ENCODE results near the gene ECHS1. TPM values are rescaled to one million over a fixed set of nuclear protein-coding genes. Genes with fewer than 3 reads are reported as not detected.

Gene ECHS1
- polyA plus RNA-seq, 1 of the 3 experiments (the other 2 are of a cell fraction) = 97.8 TPM

DNA sequence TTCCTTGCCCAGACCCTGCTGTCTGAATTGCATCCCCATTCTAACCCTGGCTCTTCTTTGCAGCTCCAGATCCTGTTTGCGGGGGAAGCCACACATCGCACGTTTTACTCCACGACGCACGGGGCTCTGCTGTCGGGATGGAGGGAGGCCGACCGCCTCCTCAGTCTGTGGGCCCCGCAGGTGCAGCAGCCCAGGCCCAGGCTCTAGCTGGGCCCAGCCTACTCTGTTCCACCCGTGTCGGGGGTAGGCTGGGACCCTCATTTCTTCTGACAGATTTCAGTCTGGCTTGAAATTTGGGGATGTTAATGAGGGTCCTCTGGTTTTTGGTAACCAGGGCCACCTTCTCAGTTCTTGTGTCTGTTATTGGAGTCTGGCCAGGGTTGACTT is 18.1 kb upstream of the ECHS1 start:
- no peak overlapping the region for H3K9ac ChIP-seq
- no peak overlapping the region for H3K27ac ChIP-seq (ENCODE audit: low read depth in 2 of 2, low read length in 1 of 2)
- H3K4me2 ChIP-seq = no peak overlapping the region
- no peaks in the 10 kb centered on the region for H3K9me2 ChIP-seq
- no peaks in the 10 kb centered on the region for H3K27me3 ChIP-seq (ENCODE audit: insufficient read depth)
- no peaks in the 10 kb centered on the region for H3K9me3 ChIP-seq
- WGBS (ENCODE audit: low lambda C conversion rate) = 98% methylated on average over 12 of the region's 12 CpGs
- H3K36me3 ChIP-seq (replicated peaks in 1 of 2; ENCODE audit: control insufficient read depth in 1 of 2, insufficient read depth in 2 of 2, low read length in 1 of 2) = peaks cover 3 to 5% of the 10 kb centered on the region in 2 experiments
- CTCF ChIA-PET = interaction anchor here (0.7 to 2.7 kb wide), 2 partner anchors 62 kb away, joined by 4 to 12 read pairs; no protein-coding TSS in a partner anchor
- H3K79me2 ChIP-seq (ENCODE audit: insufficient read depth) = peaks cover 21% of the 10 kb centered on the region
- peaks cover 9 to 10% of the 10 kb centered on the region in 2 experiments; a peak in 2 of 4 replicates for H3K4me1 ChIP-seq (ENCODE audit: control insufficient read depth in 1 of 2, insufficient read depth in 2 of 2, low read depth in 1 of 2, low read length in 1 of 2)
- no peak overlapping the region for H3K4me3 ChIP-seq (ENCODE audit: low read depth in 2 of 2, low read length in 1 of 2)
- TF ChIP-seq, protein P1, sequence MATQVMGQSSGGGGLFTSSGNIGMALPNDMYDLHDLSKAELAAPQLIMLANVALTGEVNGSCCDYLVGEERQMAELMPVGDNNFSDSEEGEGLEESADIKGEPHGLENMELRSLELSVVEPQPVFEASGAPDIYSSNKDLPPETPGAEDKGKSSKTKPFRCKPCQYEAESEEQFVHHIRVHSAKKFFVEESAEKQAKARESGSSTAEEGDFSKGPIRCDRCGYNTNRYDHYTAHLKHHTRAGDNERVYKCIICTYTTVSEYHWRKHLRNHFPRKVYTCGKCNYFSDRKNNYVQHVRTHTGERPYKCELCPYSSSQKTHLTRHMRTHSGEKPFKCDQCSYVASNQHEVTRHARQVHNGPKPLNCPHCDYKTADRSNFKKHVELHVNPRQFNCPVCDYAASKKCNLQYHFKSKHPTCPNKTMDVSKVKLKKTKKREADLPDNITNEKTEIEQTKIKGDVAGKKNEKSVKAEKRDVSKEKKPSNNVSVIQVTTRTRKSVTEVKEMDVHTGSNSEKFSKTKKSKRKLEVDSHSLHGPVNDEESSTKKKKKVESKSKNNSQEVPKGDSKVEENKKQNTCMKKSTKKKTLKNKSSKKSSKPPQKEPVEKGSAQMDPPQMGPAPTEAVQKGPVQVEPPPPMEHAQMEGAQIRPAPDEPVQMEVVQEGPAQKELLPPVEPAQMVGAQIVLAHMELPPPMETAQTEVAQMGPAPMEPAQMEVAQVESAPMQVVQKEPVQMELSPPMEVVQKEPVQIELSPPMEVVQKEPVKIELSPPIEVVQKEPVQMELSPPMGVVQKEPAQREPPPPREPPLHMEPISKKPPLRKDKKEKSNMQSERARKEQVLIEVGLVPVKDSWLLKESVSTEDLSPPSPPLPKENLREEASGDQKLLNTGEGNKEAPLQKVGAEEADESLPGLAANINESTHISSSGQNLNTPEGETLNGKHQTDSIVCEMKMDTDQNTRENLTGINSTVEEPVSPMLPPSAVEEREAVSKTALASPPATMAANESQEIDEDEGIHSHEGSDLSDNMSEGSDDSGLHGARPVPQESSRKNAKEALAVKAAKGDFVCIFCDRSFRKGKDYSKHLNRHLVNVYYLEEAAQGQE (IDR thresholded peaks at IDR 0.05; ENCODE audit: low read depth, low read length) = no peak
- TF ChIP-seq EP300 (IDR thresholded peaks at IDR 0.05; ENCODE audit: borderline replicate concordance in 1 of 2, low read depth in 1 of 2, low read length in 1 of 2) (no peak), RCOR1 (IDR thresholded peaks at IDR 0.05; ENCODE audit: low read length) (no peak), FOSL2 (IDR thresholded peaks at IDR 0.05; ENCODE audit: borderline replicate concordance, low read depth) (no peak), YY1 (IDR thresholded peaks at IDR 0.05; ENCODE audit: low read depth) (no peak), SMC3 (IDR thresholded peaks at IDR 0.05; ENCODE audit: low read depth, low read length) (no peak), RXRA (IDR thresholded peaks at IDR 0.05; ENCODE audit: borderline replicate concordance, low read depth) (no peak), FOXJ3 (CRISPR knock-in tag; IDR thresholded peaks at IDR 0.05) (no peak), SIN3A (IDR thresholded peaks at IDR 0.05; ENCODE audit: borderline replicate concordance, low read depth, low read length) (no peak), TCF12 (IDR thresholded peaks at IDR 0.05) (no peak), NFIC (IDR thresholded peaks at IDR 0.05; ENCODE audit: borderline replicate concordance) (no peak), ELF1 (IDR thresholded peaks at IDR 0.05) (no peak), EZH2phosphoT487 (IDR thresholded peaks at IDR 0.05; ENCODE audit: borderline replicate concordance, low read depth) (no peak)
- TF ChIP-seq, protein P2, sequence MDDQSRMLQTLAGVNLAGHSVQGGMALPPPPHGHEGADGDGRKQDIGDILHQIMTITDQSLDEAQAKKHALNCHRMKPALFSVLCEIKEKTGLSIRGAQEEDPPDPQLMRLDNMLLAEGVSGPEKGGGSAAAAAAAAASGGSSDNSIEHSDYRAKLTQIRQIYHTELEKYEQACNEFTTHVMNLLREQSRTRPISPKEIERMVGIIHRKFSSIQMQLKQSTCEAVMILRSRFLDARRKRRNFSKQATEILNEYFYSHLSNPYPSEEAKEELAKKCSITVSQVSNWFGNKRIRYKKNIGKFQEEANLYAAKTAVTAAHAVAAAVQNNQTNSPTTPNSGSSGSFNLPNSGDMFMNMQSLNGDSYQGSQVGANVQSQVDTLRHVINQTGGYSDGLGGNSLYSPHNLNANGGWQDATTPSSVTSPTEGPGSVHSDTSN (IDR thresholded peaks at IDR 0.05) = no peak
- TF ChIP-seq, protein P3, sequence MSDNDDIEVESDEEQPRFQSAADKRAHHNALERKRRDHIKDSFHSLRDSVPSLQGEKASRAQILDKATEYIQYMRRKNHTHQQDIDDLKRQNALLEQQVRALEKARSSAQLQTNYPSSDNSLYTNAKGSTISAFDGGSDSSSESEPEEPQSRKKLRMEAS (IDR thresholded peaks at IDR 0.05; ENCODE audit: low read depth) = no peak
- TF ChIP-seq, protein P4, sequence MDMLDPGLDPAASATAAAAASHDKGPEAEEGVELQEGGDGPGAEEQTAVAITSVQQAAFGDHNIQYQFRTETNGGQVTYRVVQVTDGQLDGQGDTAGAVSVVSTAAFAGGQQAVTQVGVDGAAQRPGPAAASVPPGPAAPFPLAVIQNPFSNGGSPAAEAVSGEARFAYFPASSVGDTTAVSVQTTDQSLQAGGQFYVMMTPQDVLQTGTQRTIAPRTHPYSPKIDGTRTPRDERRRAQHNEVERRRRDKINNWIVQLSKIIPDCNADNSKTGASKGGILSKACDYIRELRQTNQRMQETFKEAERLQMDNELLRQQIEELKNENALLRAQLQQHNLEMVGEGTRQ (IDR thresholded peaks at IDR 0.05; ENCODE audit: borderline replicate concordance, low read depth, low read length) = no peak
- TF ChIP-seq, protein P5, sequence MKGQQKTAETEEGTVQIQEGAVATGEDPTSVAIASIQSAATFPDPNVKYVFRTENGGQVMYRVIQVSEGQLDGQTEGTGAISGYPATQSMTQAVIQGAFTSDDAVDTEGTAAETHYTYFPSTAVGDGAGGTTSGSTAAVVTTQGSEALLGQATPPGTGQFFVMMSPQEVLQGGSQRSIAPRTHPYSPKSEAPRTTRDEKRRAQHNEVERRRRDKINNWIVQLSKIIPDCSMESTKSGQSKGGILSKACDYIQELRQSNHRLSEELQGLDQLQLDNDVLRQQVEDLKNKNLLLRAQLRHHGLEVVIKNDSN (IDR thresholded peaks at IDR 0.05; ENCODE audit: borderline replicate concordance, low read depth) = no peak
- TF ChIP-seq, protein P6, sequence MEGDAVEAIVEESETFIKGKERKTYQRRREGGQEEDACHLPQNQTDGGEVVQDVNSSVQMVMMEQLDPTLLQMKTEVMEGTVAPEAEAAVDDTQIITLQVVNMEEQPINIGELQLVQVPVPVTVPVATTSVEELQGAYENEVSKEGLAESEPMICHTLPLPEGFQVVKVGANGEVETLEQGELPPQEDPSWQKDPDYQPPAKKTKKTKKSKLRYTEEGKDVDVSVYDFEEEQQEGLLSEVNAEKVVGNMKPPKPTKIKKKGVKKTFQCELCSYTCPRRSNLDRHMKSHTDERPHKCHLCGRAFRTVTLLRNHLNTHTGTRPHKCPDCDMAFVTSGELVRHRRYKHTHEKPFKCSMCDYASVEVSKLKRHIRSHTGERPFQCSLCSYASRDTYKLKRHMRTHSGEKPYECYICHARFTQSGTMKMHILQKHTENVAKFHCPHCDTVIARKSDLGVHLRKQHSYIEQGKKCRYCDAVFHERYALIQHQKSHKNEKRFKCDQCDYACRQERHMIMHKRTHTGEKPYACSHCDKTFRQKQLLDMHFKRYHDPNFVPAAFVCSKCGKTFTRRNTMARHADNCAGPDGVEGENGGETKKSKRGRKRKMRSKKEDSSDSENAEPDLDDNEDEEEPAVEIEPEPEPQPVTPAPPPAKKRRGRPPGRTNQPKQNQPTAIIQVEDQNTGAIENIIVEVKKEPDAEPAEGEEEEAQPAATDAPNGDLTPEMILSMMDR (IDR thresholded peaks at IDR 0.05) = no peak
- TF ChIP-seq, protein P7, sequence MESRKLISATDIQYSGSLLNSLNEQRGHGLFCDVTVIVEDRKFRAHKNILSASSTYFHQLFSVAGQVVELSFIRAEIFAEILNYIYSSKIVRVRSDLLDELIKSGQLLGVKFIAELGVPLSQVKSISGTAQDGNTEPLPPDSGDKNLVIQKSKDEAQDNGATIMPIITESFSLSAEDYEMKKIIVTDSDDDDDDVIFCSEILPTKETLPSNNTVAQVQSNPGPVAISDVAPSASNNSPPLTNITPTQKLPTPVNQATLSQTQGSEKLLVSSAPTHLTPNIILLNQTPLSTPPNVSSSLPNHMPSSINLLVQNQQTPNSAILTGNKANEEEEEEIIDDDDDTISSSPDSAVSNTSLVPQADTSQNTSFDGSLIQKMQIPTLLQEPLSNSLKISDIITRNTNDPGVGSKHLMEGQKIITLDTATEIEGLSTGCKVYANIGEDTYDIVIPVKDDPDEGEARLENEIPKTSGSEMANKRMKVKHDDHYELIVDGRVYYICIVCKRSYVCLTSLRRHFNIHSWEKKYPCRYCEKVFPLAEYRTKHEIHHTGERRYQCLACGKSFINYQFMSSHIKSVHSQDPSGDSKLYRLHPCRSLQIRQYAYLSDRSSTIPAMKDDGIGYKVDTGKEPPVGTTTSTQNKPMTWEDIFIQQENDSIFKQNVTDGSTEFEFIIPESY (IDR thresholded peaks at IDR 0.05; ENCODE audit: borderline replicate concordance, low read depth) = no peak
- TF ChIP-seq, protein P8, sequence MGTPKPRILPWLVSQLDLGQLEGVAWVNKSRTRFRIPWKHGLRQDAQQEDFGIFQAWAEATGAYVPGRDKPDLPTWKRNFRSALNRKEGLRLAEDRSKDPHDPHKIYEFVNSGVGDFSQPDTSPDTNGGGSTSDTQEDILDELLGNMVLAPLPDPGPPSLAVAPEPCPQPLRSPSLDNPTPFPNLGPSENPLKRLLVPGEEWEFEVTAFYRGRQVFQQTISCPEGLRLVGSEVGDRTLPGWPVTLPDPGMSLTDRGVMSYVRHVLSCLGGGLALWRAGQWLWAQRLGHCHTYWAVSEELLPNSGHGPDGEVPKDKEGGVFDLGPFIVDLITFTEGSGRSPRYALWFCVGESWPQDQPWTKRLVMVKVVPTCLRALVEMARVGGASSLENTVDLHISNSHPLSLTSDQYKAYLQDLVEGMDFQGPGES (IDR thresholded peaks at IDR 0.05; ENCODE audit: low read depth, low read length) = no peak
- DNase-seq = no peak
- POLR2A ChIA-PET = no interaction called here
- no peak overlapping the region for H2AFZ ChIP-seq (ENCODE audit: low read depth)
- no peaks in the 10 kb centered on the region for H3F3A ChIP-seq (replicated peaks; ENCODE audit: insufficient read depth)
- H4K20me1 ChIP-seq (ENCODE audit: insufficient read depth) = no peaks in the 10 kb centered on the region
